NOMO-1 treated with DMSO at 0.1 percent for 48 hours (cell line): ENCODE data around the gene ZNF79.
"Not testable (repeated sequence)": the region's sequence is repeated elsewhere in the genome, so short reads cannot be mapped to it uniquely, and the experiment has no call there.

ENCODE experiments used
- DNase-seq: peaks from one replicate; lab custom pipeline; 2025; ENCODE audit not compliant: unreplicated experiment; lab: John Stamatoyannopoulos, UW

The ZNF79 gene

GRCh38 chr9:127451858-127452656 lies 27.9 kb downstream of the ZNF79 start:
- DNase-seq = peak; percentile 22

DNA sequence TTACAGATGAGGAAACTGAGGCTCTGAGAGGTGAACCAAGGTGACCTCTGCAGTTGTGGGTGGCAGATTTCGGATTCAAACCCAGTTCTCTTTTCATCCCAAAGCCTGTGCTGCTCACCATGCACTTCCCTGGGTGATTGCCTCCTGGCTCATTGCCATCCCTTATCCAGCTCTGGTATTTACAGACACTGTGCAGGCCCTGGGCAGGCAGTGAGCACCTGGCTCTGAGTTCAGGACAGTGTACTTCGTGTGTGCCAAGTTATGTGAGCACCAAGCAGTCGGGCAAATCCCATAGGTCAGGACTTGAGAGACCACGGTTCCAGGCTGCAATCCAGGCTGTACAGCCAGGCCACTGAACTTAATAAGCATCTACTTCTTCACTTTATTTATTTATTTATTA lies 28.5 kb downstream of the ZNF79 start:
- DNase-seq = no peak

GRCh38 chr9:127455324-127455992 lies 31.3 kb downstream of the ZNF79 start:
- peak; percentile 89 for DNase-seq

- no peak for DNase-seq
Observed at GRCh38 chr9:127457191-127457878, 33.2 kb downstream of the ZNF79 start.

- DNase-seq = no peak
Observed at GRCh38 chr9:127458921-127459320, 34.7 kb downstream of the ZNF79 start.

- DNase-seq = no peak
Observed at GRCh38 chr9:127463382-127463781, 39.2 kb downstream of the ZNF79 start.

DNA sequence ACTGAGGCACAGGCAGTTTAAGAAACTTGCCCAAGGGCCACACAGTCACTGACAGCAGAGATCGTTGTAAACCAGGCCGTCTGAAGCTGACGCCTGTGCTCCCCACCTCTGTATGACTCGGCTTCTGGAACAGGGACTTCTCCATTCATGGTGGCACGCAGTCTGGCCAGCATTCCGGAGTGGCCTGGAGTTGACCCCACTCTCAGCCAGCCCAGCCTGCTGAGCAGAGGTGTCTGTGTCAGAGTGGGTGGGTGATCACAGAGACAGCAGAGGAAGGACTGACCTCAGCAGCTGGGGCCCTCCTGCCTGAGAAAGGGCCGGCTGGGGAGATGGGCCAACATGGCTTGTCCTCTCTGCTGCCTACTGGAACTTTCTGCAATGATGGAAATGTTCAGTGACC lies 39.7 kb downstream of the ZNF79 start:
- DNase-seq = no peak

- not testable (repeated sequence) for DNase-seq
Observed at GRCh38 chr9:127466407-127466917, 42.3 kb downstream of the ZNF79 start.

DNA sequence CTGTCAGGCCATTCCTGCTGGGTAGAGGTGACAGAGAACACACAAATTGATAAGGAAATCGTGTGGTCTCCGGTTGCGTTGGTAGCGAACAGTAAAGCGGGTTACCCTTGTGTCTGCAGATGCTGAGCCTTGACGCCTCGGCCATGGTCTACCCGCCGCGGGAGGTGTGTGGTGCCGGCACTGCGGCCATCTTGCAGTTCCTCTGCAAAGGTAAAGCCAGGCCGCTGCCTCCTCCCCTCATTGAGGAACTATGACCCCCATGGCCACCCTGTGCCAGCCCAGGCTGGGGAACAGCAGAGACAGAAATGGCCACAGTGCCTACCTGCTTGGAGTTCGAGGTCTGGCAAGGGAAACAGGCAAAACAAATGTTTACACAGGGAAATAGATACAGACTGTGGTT lies 43.4 kb downstream of the ZNF79 start:
- DNase-seq = no peak

- no peak for DNase-seq
Observed at GRCh38 chr9:127470662-127471061, 46.5 kb downstream of the ZNF79 start.

- DNase-seq = no peak
Observed at GRCh38 chr9:127473501-127473900, 49.3 kb downstream of the ZNF79 start.

- DNase-seq = no peak
Observed at GRCh38 chr9:127473932-127474331, 49.8 kb downstream of the ZNF79 start.

- DNase-seq = no peak
Observed at GRCh38 chr9:127474592-127474991, 50.4 kb downstream of the ZNF79 start.

- no peak for DNase-seq
Observed at GRCh38 chr9:127479507-127480081, 55.4 kb downstream of the ZNF79 start.

DNA sequence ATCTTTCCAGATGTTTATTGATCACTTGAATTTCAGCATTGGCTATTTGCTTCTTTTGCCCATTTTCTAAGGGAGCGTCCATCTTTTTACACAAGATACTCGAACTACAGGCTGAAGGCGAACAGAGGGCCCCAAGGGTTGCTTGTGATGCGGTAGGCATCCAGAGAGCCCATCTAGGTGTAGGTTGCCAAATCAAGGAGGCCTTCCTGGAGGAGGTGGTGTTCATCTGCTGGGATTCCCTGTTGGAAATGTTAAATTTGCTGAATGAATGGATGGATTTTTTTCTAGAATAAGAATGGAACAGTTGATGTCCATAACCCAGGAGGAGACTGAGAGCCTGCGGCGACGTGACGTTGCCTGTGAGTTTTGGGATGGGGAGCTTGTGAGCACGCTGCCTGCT lies 58.5 kb downstream of the ZNF79 start:
- DNase-seq = no peak

DNA sequence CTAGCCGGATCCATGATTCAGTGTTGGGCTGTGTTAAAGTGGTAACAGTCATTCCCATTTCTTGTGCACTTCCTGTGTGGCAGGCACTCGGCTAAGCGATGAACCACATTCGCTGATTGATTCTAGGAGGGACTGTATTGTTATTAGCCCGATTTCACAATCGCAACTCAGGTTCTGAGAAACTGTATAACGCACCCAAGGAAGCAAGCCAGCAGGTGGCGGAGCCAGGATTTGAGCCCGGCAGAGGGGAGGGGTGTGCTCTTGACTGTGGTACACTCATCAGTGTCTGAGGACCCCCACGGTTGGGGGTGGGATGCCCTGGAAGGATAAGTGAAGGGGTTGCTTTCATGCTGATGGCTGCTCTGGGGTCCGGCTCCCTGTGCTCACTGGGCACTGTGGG lies 61.8 kb downstream of the ZNF79 start:
- no peak for DNase-seq

DNA sequence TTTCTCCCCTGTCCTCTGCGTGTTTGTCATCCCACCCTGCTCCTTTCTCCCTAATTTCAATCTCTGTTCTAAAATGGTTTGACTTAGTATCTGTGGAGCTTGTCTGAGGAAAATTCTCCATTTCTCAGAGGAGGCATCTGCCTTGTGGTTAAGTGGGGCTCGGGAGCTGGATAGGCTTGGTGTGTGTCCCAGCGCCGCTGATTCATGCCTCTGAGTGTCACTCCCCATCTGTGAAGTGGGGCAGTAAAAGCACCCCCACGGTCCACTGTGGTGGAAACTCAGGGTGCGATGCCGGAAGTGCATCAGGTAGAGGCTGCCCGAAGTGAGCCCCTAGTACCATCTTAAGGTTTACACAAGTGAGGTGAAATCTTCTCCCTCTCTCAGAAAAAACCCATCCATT lies 64.8 kb downstream of the ZNF79 start:
- DNase-seq = no peak

DNA sequence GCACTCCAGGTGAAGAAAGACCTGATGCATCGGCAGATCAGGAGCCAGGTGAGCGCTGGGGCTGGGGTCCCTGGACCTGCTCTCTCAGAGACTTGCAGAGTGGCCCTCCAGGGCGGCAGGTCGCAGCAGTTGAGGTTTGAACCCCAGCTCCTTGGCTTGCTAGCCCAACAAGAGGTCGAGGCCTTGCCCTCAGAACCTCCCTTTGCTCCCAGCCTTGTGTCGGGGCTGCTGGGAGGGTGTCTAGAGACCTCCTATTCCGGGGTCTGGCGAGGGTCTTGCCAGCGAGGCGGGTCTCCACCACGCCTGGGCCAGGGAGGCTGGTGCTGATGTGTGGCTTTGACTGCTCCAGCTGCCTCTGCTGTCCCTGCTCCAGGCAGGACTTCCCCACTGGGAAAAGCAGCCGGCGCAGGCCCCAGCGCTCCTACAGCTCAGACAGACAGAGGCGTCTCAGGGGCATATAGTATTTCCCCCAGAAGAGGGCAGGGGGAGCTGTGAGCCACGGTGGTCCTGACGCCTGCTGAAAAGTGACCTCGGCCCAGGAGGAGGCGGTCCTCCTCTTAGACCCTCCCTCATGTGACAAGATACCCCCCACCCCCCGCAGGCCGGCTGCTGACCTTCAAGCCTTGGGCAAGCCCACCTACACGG lies 65.4 kb downstream of the ZNF79 start:
- DNase-seq = no peak

DNA sequence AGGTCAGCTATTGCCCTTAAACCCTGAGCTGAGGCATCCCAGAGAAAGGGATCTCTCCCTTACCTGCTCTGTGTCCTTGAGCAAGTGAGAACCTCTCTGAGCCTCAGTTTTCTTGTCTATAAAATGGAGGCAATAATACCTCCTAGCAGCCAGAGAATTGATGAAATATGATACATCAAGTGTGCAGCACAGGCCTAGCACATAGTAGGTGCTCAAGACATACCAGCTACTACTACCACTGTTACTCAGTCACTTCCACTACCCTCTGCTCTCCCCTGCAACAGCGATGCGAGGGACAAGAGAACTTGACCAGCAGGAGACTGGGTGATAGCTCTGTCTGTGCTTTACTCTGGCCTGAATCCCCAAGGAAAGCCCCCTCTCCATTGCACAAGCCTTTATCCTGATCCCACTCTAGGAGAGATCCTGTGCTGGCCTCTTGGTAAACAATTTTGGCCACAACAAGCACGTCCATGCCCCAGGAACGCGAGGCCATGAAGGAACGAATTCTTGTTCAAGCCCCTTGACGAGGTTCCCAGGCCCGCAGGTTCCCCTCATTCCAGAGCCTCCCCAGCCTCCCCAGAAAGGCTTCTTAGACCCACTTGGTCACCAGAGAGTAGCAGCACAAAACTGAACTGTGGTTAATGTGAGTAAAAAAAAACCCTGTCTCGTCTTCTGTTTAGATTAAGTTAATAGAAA lies 66.5 kb downstream of the ZNF79 start:
- no peak for DNase-seq

DNA sequence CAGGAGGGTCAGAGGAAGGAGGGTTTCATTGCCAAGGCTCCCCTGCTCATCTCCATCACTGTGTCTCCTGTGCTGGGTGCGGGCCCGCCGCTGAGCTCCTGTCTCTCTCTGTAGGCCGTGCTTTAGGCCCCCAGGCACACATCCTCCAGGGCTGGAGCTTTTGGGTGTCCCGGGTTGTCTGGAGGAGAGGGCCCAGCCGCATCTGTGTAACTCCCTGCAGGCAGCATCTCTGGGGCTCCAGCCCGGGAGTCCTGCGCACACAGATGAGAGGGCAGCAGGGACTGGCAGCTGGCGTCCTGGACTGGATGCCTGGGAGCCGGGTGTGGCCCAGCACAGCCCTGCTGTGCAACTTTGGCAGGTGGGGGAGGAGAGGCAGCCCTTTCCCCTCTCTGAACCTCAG lies 67.3 kb downstream of the ZNF79 start:
- no peak for DNase-seq
